GM10248 (cell line): Measurements from ENCODE around the gene CEP152.
"Not testable (repeated sequence)": the region's sequence is repeated elsewhere in the genome, so short reads cannot be mapped to it uniquely, and the experiment has no call there.

Source experiments
- CTCF ChIA-PET: fragments of 300-600 bp; sonication (Branson Sonifier 250); formaldehyde crosslinking; extraction: SDS; loops from one replicate; lab custom pipeline; 2021; ENCODE audit warnings: antibody characterized with exemption; lab: Yijun Ruan, JAX
- POLR2A ChIA-PET: fragments of 350-650 bp; sonication (Branson Sonifier 250); formaldehyde crosslinking; extraction: SDS; loops from one replicate; lab custom pipeline; 2020; ENCODE audit warnings: antibody characterized with exemption; lab: Yijun Ruan, JAX
- DNase-seq: peaks from one replicate; pipeline ENCODE4 v3.0.0; 2012; ENCODE audit errors: extremely low spot score
- CTCF ChIP-seq: IDR thresholded peaks from 2 replicates; pipeline ENCODE4 v1.5.1; 2012; ENCODE audit warnings: mild to moderate bottlenecking, low read depth; ENCODE audit errors: extremely low read depth, missing control alignments, control extremely low read depth

The CEP152 gene

GRCh38 chr15:48794697-48795134, 16.2 kb downstream of the CEP152 start:
- ChIA-PET POLR2A (no interaction called here), CTCF (interaction anchor here (0.9 to 1.4 kb wide), 2 partner anchors 11 to 16 kb away, joined by 3 to 4 read pairs; partner anchors contain the start of gene CEP152)
- TF ChIP-seq CTCF = no peak
- peak; percentile 59 for DNase-seq

GRCh38 chr15:48792408-48792807, 18.5 kb downstream of the CEP152 start:
- DNase-seq = no peak
- no peak for TF ChIP-seq CTCF
- ChIA-PET POLR2A (no interaction called here), CTCF (interaction anchor here (2.5 kb wide), 1 partner anchor 11 kb away, joined by 6 read pairs; no protein-coding TSS in a partner anchor)

- POLR2A ChIA-PET, DNase-seq: not testable (repeated sequence)
- CTCF ChIA-PET = interaction anchor here (1.0 kb wide), 1 partner anchor 11 kb away, joined by 4 read pairs; no protein-coding TSS in a partner anchor
Observed at GRCh38 chr15:48790466-48791115, 20.3 kb downstream of the CEP152 start.

GRCh38 chr15:48785712-48786111, 25.2 kb downstream of the CEP152 start:
- CTCF ChIA-PET = interaction anchor here (1.0 to 1.9 kb wide), 4 partner anchors 12 to 22 kb away, joined by 3 to 10 read pairs (median 4); no protein-coding TSS in a partner anchor
- TF ChIP-seq CTCF = no peak
- DNase-seq = no peak
- POLR2A ChIA-PET = no interaction called here

- DNase-seq = no peak
- CTCF ChIA-PET = interaction anchor here (1.0 to 1.9 kb wide), 3 partner anchors 12 to 17 kb away, joined by 3 to 10 read pairs (median 4); no protein-coding TSS in a partner anchor
- POLR2A ChIA-PET = no interaction called here
- TF ChIP-seq CTCF = no peak
Observed at GRCh38 chr15:48785195-48785594, 25.7 kb downstream of the CEP152 start.

- POLR2A ChIA-PET = no interaction called here
- CTCF ChIA-PET = interaction anchor here (1.9 kb wide), 1 partner anchor 18 kb away, joined by 10 read pairs; no protein-coding TSS in a partner anchor
- no peak for TF ChIP-seq CTCF
- no peak for DNase-seq
Observed at GRCh38 chr15:48784756-48785155, 26.1 kb downstream of the CEP152 start.

- POLR2A ChIA-PET = no interaction called here
- TF ChIP-seq CTCF = no peak
- CTCF ChIA-PET = interaction anchor here (1.1 kb wide), 1 partner anchor 11 kb away, joined by 3 read pairs; no protein-coding TSS in a partner anchor
- DNase-seq = no peak
Observed at GRCh38 chr15:48782911-48783310, 28.0 kb downstream of the CEP152 start.
